HEK293 (cell line): ENCODE measurements around the gene GRHL3.

Experiments
- IKZF3 ChIP-seq: fragments of 450-650 bp; IDR thresholded peaks from 2 replicates; pipeline ENCODE4 v1.5.0; 2018; ENCODE audit warnings: missing biosample characterization, mild to moderate bottlenecking, missing genetic modification characterization, moderate library complexity
- KLF16 ChIP-seq: fragments of 450-650 bp; formaldehyde crosslinking; IDR thresholded peaks from 2 replicates; pipeline ENCODE4 v1.5.1; 2017; ENCODE audit warnings: missing biosample characterization, missing genetic modification characterization
- KLF7 ChIP-seq: fragments of 450-650 bp; formaldehyde crosslinking; IDR thresholded peaks from 2 replicates; pipeline ENCODE4 v1.5.1; 2016; ENCODE audit warnings: missing biosample characterization, missing genetic modification characterization, borderline replicate concordance
- RBAK ChIP-seq: fragments of 450-650 bp; formaldehyde crosslinking; IDR thresholded peaks from 2 replicates; pipeline ENCODE4 v1.5.1; 2016; ENCODE audit warnings: missing biosample characterization, missing genetic modification characterization
- SP7 ChIP-seq: fragments of 450-650 bp; formaldehyde crosslinking; IDR thresholded peaks from 2 replicates; pipeline ENCODE4 v1.5.1; 2016; ENCODE audit warnings: missing biosample characterization, missing genetic modification characterization
- WT1 ChIP-seq: fragments of 450-650 bp; formaldehyde crosslinking; IDR thresholded peaks from 2 replicates; pipeline ENCODE4 v1.5.1; 2016; ENCODE audit warnings: missing biosample characterization, missing genetic modification characterization
- ZBTB17 ChIP-seq: fragments of 450-650 bp; formaldehyde crosslinking; IDR thresholded peaks from 2 replicates; pipeline ENCODE4 v1.5.1; 2016; ENCODE audit warnings: missing biosample characterization, missing genetic modification characterization
- ZNF24 ChIP-seq: fragments of 450-650 bp; formaldehyde crosslinking; IDR thresholded peaks from 2 replicates; pipeline ENCODE4 v1.5.1; 2016; ENCODE audit warnings: missing biosample characterization, missing genetic modification characterization
- ZNF266 ChIP-seq: fragments of 450-650 bp; formaldehyde crosslinking; IDR thresholded peaks from 2 replicates; pipeline ENCODE4 v1.5.1; 2016; ENCODE audit warnings: missing biosample characterization, missing genetic modification characterization, low read depth
- ZNF280C ChIP-seq: fragments of 450-650 bp; formaldehyde crosslinking; IDR thresholded peaks from 2 replicates; pipeline ENCODE4 v1.5.1; 2016; ENCODE audit warnings: missing biosample characterization, missing genetic modification characterization
- ZNF341 ChIP-seq: fragments of 450-650 bp; formaldehyde crosslinking; IDR thresholded peaks from 2 replicates; pipeline ENCODE4; 2016; ENCODE audit warnings: low read depth, missing biosample characterization, missing genetic modification characterization
- ZNF350 ChIP-seq: fragments of 450-650 bp; formaldehyde crosslinking; IDR thresholded peaks from 2 replicates; pipeline ENCODE4 v1.5.0; 2017; ENCODE audit warnings: missing biosample characterization, mild to moderate bottlenecking, missing genetic modification characterization
- ZNF394 ChIP-seq: fragments of 450-650 bp; formaldehyde crosslinking; IDR thresholded peaks from 2 replicates; pipeline ENCODE4 v1.5.1; 2016; ENCODE audit warnings: missing biosample characterization, missing genetic modification characterization, mild to moderate bottlenecking, moderate library complexity, borderline replicate concordance
- ZNF404 ChIP-seq: fragments of 450-650 bp; formaldehyde crosslinking; IDR thresholded peaks from 2 replicates; pipeline ENCODE4 v1.5.1; 2017; ENCODE audit warnings: missing biosample characterization, missing genetic modification characterization
- ZNF510 ChIP-seq: fragments of 450-650 bp; formaldehyde crosslinking; IDR thresholded peaks from 2 replicates; pipeline ENCODE4 v1.5.1; 2018; ENCODE audit warnings: mild to moderate bottlenecking, missing genetic modification characterization, missing biosample characterization; ENCODE audit not compliant: insufficient replicate concordance
- ZNF529 ChIP-seq: fragments of 450-650 bp; formaldehyde crosslinking; IDR thresholded peaks from 2 replicates; pipeline ENCODE4 v1.5.1; 2017; ENCODE audit warnings: missing genetic modification characterization, missing biosample characterization; ENCODE audit not compliant: insufficient replicate concordance
- ZNF623 ChIP-seq: fragments of 450-650 bp; formaldehyde crosslinking; IDR thresholded peaks from 2 replicates; pipeline ENCODE4 v1.5.1; 2016; ENCODE audit warnings: missing biosample characterization, missing genetic modification characterization
- ZNF626 ChIP-seq: fragments of 450-650 bp; sonication (Bioruptor Pico); formaldehyde crosslinking; IDR thresholded peaks from 2 replicates; pipeline ENCODE4 v1.5.1; 2018; ENCODE audit warnings: missing biosample characterization, missing genetic modification characterization, inconsistent platforms
- ZNF629 ChIP-seq: fragments of 450-650 bp; formaldehyde crosslinking; IDR thresholded peaks from 2 replicates; pipeline ENCODE4 v1.5.1; 2017; ENCODE audit warnings: missing biosample characterization, missing genetic modification characterization
- ZNF677 ChIP-seq: fragments of 450-650 bp; IDR thresholded peaks from 2 replicates; pipeline ENCODE4 v1.5.0; 2018; ENCODE audit warnings: missing biosample characterization, mild to moderate bottlenecking, missing genetic modification characterization, moderate library complexity
- ZNF785 ChIP-seq: fragments of 450-650 bp; formaldehyde crosslinking; IDR thresholded peaks from 2 replicates; pipeline ENCODE4 v1.5.1; 2016; ENCODE audit warnings: missing biosample characterization, missing genetic modification characterization
- ZNF792 ChIP-seq: fragments of 450-650 bp; formaldehyde crosslinking; IDR thresholded peaks from 2 replicates; pipeline ENCODE4 v1.5.1; 2016; ENCODE audit warnings: missing biosample characterization, missing genetic modification characterization
- ZSCAN16 ChIP-seq: fragments of 450-650 bp; formaldehyde crosslinking; IDR thresholded peaks from 2 replicates; pipeline ENCODE4 v1.5.1; 2016; ENCODE audit warnings: missing biosample characterization, missing genetic modification characterization
- ZXDB ChIP-seq: fragments of 450-650 bp; formaldehyde crosslinking; IDR thresholded peaks from 2 replicates; pipeline ENCODE4 v1.5.1; 2016; ENCODE audit warnings: missing biosample characterization, missing genetic modification characterization
- TF ChIP-seq, protein P1 (sequence below): fragments of 450-650 bp; formaldehyde crosslinking; conservative IDR thresholded peaks from 2 replicates; pipeline ENCODE4 v1.5.1; 2016; ENCODE audit warnings: low read depth, missing biosample characterization, missing genetic modification characterization
- TF ChIP-seq, protein P2 (sequence below): fragments of 450-650 bp; formaldehyde crosslinking; IDR thresholded peaks from 2 replicates; pipeline ENCODE4 v1.5.1; 2016; ENCODE audit warnings: missing biosample characterization, missing genetic modification characterization
- TF ChIP-seq, protein P3 (sequence below): fragments of 450-650 bp; formaldehyde crosslinking; IDR thresholded peaks from 2 replicates; pipeline ENCODE4 v1.5.1; 2017; ENCODE audit warnings: missing biosample characterization, missing genetic modification characterization
- TF ChIP-seq, protein P4 (sequence below): fragments of 450-650 bp; formaldehyde crosslinking; IDR thresholded peaks from 2 replicates; pipeline ENCODE4 v1.5.1; 2016; ENCODE audit warnings: missing biosample characterization, missing genetic modification characterization
- TF ChIP-seq, protein P5 (sequence below): fragments of 450-650 bp; formaldehyde crosslinking; IDR thresholded peaks from 2 replicates; pipeline ENCODE4 v1.5.1; 2016; ENCODE audit warnings: missing biosample characterization, missing genetic modification characterization, low read depth

GRHL3 gene

GRCh38 chr1:24288479-24288878 lies 30.7 kb upstream of the GRHL3 start (continued):
- peak; percentile 50 for TF ChIP-seq ZNF623
- TF ChIP-seq ZNF24 = no peak
- no peak for TF ChIP-seq ZNF629 (tag by site-specific recombination)
- no peak for TF ChIP-seq KLF7 (tag by site-specific recombination)
- TF ChIP-seq ZNF404 (tag by site-specific recombination) = no peak
- TF ChIP-seq ZNF529 (tag by site-specific recombination) = no peak
- TF ChIP-seq RBAK (tag by site-specific recombination) = no peak
- no peak for TF ChIP-seq ZNF280C (tag by site-specific recombination)
- TF ChIP-seq, protein P1, sequence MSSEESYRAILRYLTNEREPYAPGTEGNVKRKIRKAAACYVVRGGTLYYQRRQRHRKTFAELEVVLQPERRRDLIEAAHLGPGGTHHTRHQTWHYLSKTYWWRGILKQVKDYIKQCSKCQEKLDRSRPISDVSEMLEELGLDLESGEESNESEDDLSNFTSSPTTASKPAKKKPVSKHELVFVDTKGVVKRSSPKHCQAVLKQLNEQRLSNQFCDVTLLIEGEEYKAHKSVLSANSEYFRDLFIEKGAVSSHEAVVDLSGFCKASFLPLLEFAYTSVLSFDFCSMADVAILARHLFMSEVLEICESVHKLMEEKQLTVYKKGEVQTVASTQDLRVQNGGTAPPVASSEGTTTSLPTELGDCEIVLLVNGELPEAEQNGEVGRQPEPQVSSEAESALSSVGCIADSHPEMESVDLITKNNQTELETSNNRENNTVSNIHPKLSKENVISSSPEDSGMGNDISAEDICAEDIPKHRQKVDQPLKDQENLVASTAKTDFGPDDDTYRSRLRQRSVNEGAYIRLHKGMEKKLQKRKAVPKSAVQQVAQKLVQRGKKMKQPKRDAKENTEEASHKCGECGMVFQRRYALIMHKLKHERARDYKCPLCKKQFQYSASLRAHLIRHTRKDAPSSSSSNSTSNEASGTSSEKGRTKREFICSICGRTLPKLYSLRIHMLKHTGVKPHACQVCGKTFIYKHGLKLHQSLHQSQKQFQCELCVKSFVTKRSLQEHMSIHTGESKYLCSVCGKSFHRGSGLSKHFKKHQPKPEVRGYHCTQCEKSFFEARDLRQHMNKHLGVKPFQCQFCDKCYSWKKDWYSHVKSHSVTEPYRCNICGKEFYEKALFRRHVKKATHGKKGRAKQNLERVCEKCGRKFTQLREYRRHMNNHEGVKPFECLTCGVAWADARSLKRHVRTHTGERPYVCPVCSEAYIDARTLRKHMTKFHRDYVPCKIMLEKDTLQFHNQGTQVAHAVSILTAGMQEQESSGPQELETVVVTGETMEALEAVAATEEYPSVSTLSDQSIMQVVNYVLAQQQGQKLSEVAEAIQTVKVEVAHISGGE (tag by site-specific recombination) = peak; percentile 57; the same call in 1 of the 2 replicates
- TF ChIP-seq IKZF3 = no peak
- TF ChIP-seq ZNF266 (tag by site-specific recombination) = 0 out of 2 replicates have a peak, but pooled peaks have one; percentile 29
- no peak for TF ChIP-seq ZNF677 (tag by site-specific recombination)
- no peak for TF ChIP-seq ZBTB17
- TF ChIP-seq, protein P2, sequence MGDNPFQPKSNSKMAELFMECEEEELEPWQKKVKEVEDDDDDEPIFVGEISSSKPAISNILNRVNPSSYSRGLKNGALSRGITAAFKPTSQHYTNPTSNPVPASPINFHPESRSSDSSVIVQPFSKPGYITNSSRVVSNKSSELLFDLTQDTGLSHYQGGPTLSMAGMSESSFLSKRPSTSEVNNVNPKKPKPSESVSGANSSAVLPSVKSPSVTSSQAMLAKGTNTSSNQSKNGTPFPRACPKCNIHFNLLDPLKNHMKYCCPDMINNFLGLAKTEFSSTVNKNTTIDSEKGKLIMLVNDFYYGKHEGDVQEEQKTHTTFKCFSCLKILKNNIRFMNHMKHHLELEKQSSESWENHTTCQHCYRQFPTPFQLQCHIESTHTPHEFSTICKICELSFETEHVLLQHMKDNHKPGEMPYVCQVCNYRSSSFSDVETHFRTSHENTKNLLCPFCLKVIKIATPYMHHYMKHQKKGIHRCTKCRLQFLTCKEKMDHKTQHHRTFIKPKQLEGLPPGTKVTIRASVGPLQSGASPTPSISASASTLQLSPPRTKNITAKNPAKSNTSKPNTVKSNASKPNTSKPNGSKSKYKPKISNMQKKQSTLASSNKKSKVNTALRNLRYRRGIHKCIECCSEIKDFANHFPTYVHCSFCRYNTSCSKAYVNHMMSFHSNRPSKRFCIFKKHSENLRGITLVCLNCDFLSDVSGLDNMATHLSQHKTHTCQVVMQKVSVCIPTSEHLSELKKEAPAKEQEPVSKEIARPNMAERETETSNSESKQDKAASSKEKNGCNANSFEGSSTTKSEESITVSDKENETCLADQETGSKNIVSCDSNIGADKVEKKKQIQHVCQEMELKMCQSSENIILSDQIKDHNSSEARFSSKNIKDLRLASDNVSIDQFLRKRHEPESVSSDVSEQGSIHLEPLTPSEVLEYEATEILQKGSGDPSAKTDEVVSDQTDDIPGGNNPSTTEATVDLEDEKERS (tag by site-specific recombination) = no peak
- TF ChIP-seq, protein P3, sequence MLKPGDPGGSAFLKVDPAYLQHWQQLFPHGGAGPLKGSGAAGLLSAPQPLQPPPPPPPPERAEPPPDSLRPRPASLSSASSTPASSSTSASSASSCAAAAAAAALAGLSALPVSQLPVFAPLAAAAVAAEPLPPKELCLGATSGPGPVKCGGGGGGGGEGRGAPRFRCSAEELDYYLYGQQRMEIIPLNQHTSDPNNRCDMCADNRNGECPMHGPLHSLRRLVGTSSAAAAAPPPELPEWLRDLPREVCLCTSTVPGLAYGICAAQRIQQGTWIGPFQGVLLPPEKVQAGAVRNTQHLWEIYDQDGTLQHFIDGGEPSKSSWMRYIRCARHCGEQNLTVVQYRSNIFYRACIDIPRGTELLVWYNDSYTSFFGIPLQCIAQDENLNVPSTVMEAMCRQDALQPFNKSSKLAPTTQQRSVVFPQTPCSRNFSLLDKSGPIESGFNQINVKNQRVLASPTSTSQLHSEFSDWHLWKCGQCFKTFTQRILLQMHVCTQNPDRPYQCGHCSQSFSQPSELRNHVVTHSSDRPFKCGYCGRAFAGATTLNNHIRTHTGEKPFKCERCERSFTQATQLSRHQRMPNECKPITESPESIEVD (tag by site-specific recombination) = no peak
- no peak for TF ChIP-seq ZNF626 (tag by site-specific recombination)
- TF ChIP-seq ZXDB (tag by site-specific recombination) = 0 out of 2 replicates have a peak, but pooled peaks have one; percentile 44
- peak; percentile 35 for TF ChIP-seq ZNF510 (tag by site-specific recombination)
- no peak for TF ChIP-seq ZNF350
- TF ChIP-seq ZNF341 (tag by site-specific recombination) = no peak
- TF ChIP-seq ZSCAN16 (tag by site-specific recombination) = no peak
- TF ChIP-seq, protein P4, sequence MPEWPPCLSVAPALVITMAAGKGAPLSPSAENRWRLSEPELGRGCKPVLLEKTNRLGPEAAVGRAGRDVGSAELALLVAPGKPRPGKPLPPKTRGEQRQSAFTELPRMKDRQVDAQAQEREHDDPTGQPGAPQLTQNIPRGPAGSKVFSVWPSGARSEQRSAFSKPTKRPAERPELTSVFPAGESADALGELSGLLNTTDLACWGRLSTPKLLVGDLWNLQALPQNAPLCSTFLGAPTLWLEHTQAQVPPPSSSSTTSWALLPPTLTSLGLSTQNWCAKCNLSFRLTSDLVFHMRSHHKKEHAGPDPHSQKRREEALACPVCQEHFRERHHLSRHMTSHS = no peak
- no peak for TF ChIP-seq ZNF792 (tag by site-specific recombination)
- TF ChIP-seq KLF16 = no peak
- peak; percentile 84 for TF ChIP-seq ZNF394 (tag by site-specific recombination)
- TF ChIP-seq WT1 (tag by site-specific recombination) = no peak
- TF ChIP-seq, protein P5, sequence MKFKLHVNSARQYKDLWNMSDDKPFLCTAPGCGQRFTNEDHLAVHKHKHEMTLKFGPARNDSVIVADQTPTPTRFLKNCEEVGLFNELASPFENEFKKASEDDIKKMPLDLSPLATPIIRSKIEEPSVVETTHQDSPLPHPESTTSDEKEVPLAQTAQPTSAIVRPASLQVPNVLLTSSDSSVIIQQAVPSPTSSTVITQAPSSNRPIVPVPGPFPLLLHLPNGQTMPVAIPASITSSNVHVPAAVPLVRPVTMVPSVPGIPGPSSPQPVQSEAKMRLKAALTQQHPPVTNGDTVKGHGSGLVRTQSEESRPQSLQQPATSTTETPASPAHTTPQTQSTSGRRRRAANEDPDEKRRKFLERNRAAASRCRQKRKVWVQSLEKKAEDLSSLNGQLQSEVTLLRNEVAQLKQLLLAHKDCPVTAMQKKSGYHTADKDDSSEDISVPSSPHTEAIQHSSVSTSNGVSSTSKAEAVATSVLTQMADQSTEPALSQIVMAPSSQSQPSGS (tag by site-specific recombination) = no peak
- no peak for TF ChIP-seq ZNF785 (tag by site-specific recombination)
- no peak for TF ChIP-seq SP7 (tag by site-specific recombination)
